ENCODE results near the gene HOMER1. TPM values are rescaled to one million over a fixed set of nuclear protein-coding genes. Genes with fewer than 3 reads are reported as not detected.
A peak's percentile ranks its signal among the peaks of the same experiment; 100 is the strongest.

HOMER1 gene
- total and polyA plus RNA-seq, 2 of the 13 experiments (the other 11 are each of a cell fraction or from before 2014, with no cell fraction given): 5.3 to 24.8 TPM

DNA sequence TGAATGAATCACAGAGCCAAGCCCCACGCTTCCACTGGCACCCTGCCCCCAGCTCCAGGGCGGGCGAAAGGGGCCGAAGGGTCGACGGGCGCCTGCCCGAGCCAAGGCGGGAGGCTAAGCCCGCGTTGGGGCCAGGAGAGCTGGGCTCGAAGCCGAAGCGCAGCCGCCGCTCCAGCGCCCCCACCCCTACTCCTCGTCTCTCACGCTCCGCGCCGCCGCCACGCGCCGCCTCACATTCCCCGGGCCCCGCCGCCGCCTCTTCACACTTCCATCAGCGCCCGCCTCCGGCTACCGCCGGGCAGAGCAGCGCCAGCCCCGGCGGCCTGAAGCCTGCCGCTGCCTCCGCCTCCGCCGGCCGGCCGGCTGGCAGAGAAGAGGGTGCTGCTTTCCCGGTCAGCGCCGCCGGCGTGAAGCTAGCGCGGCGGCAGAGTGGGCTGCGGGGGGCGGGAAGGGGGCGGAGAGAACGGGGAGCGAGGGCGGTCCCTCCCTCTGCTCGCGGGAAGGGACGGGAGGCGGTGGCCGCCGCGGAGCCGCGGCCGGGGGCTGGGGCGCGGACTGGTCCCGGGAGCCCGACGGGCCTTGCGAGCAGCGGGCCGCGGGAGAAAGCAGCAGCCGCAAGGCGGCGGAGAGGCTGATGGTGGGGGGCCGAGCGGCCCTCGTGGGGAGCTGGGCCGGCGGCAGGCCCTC is at the start of gene HOMER1 (continued):
- TF ChIP-seq, protein P1, sequence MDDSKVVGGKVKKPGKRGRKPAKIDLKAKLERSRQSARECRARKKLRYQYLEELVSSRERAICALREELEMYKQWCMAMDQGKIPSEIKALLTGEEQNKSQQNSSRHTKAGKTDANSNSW (CRISPR knock-in tag; IDR thresholded peaks at IDR 0.05; ENCODE audit: borderline replicate concordance): peak; percentile 57; the same call in 1 of the 2 replicates
- TF ChIP-seq CSRNP2 (CRISPR knock-in tag; conservative IDR thresholded peaks at IDR 0.05; ENCODE audit: low read depth): 0 out of 2 replicates have a peak, but pooled peaks have one; percentile 36
- TF ChIP-seq POLR2AphosphoS2 (IDR thresholded peaks at IDR 0.05; ENCODE audit: low read depth, low read length): no peak
- 0 out of 2 replicates have a peak, but pooled peaks have one; percentile 11 for TF ChIP-seq ZFP37 (CRISPR knock-in tag; IDR thresholded peaks at IDR 0.05; ENCODE audit: borderline replicate concordance)
- TF ChIP-seq KMT2A (CRISPR knock-in tag; IDR thresholded peaks at IDR 0.05): no peak
- peak; percentile 22; the same call in 1 of the 2 replicates for TF ChIP-seq ZNF816 (CRISPR knock-in tag; IDR thresholded peaks at IDR 0.05; ENCODE audit: borderline replicate concordance)
- TF ChIP-seq MYPOP (CRISPR knock-in tag; IDR thresholded peaks at IDR 0.05): peak; percentile 87
- TF ChIP-seq EP300 (IDR thresholded peaks at IDR 0.05; ENCODE audit: low read depth in 2 of 2, low read length in 2 of 2): 0 out of 4 replicates have a peak, but pooled peaks of 1 of the 2 experiments have one; percentile 1
- no peak for TF ChIP-seq EP300 (CRISPR knock-in tag; IDR thresholded peaks at IDR 0.05; ENCODE audit: borderline replicate concordance)
- TF ChIP-seq GATA4 (IDR thresholded peaks at IDR 0.05; ENCODE audit: borderline replicate concordance, low read depth): no peak
- no peak for TF ChIP-seq ZNF251 (CRISPR knock-in tag; IDR thresholded peaks at IDR 0.05)
- TF ChIP-seq MAF1 (CRISPR knock-in tag; IDR thresholded peaks at IDR 0.05; ENCODE audit: borderline replicate concordance): no peak; the same call in 1 of the 2 replicates
- no peak; the same call in none of the 2 replicates for TF ChIP-seq ZNF253 (CRISPR knock-in tag; IDR thresholded peaks at IDR 0.05; ENCODE audit: borderline replicate concordance)
- 0 out of 2 replicates have a peak, but pooled peaks have one; percentile 16 for TF ChIP-seq SKIL (CRISPR knock-in tag; IDR thresholded peaks at IDR 0.05; ENCODE audit: borderline replicate concordance)
- peak; percentile 92 for TF ChIP-seq RBFOX2 (IDR thresholded peaks at IDR 0.05; ENCODE audit: low read depth, low read length)
- TF ChIP-seq RFX5 (IDR thresholded peaks at IDR 0.05; ENCODE audit: low read depth, low read length): no peak
- TF ChIP-seq, protein P2, sequence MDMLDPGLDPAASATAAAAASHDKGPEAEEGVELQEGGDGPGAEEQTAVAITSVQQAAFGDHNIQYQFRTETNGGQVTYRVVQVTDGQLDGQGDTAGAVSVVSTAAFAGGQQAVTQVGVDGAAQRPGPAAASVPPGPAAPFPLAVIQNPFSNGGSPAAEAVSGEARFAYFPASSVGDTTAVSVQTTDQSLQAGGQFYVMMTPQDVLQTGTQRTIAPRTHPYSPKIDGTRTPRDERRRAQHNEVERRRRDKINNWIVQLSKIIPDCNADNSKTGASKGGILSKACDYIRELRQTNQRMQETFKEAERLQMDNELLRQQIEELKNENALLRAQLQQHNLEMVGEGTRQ (IDR thresholded peaks at IDR 0.05; ENCODE audit: low read depth, low read length): no peak
- TF ChIP-seq, protein P2 (CRISPR knock-in tag; IDR thresholded peaks at IDR 0.05; ENCODE audit: borderline replicate concordance): no peak
- TF ChIP-seq KLF12 (CRISPR knock-in tag; IDR thresholded peaks at IDR 0.05; ENCODE audit: borderline replicate concordance): peak; percentile 10
- peak; percentile 83; the same call in 1 of the 2 replicates for TF ChIP-seq PAX8 (CRISPR knock-in tag; IDR thresholded peaks at IDR 0.05; ENCODE audit: borderline replicate concordance)
